Amygdala (tissue), 56 donors: ENCODE results near the gene STXBP4.

Experiments
- DNase-seq, 56 donors: peaks; one replicate each; lab custom pipeline; 2025; lab: John Stamatoyannopoulos, UW

The STXBP4 gene

DNA sequence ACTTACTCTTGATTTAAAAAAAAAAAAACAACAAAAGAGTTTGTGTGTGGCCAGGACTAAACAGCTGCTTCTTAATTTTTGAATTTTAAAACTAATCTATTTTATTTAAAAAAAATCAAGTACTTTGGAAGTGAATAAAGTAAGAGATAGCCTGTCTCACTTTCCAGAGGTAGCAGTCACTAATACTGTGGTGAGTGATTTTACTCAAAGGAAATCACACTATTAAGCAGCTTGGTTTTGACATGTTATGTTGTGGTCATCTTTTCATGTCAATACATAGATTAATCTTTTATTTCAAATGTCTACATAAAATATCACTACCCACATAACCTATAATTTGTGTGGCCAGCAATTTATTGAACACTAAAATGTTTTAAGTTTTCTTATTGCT lies 194.0 kb downstream of the STXBP4 start:
- DNase-seq, result no peak

DNA sequence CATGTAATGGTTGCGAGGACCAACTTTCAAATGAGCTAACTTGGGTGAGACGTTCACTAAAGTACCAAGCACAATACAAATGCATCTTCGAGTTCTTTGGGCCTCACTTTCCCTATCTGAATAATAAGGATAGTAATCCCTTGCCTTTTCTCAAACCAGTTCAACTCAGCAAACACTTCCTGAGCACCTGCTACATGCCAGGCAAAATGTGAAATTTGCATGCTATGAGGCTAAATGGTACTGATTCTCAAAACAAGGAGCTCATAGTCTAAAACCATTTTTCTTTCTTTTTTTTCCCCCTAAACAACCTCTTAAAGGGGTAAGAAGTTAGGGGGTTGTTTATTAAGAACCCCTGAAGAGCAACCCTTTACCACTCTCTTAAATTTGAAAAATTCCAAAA lies 194.8 kb downstream of the STXBP4 start:
- DNase-seq, result no peak

DNA sequence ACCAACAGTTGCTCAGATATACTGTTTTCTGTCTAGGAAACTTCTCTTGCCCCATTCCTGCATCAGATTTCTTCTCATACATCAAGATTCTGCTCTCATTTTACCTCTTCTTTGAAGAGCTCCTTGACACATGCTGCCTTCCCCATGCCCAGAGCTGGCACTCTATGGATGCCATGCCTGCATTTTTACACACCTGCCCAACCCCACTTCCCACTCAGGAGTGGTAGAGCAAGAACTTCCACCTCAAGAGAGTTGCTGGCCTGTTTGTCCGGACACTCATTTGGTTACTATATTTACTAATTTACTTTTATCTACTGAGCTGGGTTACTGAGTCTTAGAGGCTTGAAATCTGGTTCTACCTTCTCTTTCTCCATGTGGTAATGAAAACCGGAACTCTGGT lies 197.9 kb downstream of the STXBP4 start:
- no peak for DNase-seq

DNA sequence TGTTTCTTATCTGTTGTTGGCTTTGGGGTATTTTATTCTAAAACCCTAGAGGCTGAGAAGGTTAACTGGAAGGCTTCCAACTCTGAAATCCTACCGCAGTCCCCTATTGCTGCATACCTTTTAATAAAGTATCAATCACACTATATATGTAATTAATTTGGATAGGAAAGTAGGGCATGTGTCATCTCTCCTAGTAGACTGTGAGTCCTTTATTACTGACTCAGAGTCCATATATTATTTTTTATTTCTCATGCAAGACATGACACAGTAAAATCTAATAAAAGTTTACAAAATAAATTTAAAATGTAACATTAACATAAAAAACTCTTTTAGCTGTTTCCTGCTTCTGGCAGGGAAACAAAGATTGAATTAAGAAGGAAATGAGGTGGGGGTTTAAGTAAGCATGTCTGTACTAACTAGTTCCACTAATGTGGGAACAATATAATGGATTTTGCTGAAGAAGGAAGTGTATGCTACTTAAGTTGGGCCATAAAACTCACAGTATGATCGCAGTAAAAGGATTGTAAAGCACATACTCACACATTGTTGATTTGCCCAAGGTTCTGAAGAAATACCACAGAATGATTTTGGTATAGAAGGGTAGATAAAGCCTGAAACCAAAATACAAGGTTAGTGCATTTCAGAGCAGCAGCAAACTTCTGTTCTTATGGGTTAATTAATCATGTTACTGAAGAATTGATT lies 198.6 kb downstream of the STXBP4 start:
- DNase-seq, result no peak

DNA sequence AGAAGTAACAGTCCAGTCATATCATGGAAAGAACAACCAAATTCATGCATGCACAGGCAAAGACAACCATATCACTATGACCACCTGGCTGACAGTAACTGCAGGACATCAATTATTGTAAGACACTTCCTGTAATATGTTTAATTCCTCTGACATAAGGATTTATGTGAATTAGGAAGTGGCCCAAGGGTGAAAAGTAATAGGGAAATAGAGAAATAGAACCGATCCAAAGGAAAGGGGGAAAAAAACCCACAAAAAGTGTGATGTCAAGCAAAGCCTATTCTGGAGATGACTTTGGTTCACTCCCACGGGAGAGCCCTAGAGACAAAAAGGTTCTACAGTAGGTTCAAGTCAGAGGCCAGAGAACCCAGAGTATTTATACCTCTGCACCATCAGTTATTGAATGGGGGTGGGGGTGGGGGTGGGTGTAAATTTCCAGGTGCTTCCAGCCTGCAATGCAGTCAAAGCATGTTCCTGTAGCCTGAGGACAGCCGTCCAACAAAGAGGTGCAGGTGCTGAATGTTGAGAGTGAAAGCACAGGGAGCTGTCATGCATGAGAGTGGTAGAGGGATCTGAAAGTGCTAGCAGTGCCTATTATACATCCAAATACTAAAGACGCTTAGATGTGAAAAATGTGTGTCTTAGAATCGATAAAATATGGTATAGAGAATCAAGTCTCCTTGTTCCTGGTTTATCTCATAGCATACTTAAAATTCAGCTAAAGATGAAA lies 200.6 kb downstream of the STXBP4 start:
- no peak for DNase-seq

DNA sequence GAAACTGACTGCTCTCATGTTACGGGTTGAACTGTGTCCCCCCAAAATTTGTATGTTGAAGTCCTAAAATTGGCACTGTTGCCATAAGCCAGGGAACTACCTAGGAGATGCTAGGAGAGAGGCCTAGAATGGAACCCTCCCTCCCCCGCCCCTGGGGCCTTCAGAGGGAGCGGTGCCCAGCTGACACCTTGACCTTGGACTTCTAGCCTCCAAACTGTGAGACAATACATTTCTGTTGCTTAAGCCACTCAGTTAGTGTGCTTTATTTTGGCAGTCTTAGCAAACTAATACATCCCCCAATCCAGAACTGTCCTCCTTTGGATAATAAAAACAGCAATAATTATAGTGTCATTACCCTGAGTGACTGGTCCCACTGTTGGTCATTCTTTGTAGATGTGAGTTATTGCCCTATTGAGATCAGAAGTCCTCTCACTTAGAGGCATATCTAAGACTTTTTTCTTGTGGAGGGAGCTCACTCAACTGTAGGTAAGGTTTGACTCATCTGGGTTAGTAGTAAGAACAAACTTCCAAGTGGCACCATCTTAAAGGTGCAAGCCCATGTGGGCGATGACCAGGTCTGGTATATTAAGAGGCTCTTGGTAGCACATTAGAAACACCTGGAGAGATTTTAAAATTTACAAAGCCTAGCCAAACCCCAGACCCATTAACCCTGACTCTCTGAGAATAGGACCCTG lies 203.2 kb downstream of the STXBP4 start:
- DNase-seq, result no peak

DNA sequence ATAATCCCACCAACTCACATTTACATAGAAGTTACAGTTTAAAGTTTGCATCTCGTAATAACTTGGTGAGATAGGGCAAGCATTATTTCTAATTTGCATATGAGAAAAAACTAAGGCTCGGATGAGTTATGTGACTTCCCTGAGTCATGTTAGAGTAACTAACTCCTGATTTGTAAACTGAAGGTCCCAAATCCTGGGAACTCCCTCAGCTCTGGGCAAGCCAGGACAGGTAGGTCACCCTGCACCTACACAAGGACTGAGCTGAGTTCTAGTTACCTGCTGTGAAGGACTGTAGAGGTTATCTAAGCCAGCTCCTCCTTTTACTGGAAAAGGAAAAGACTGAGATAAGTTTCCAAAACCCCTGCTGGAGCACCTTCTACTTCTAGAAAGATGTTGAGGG lies 204.0 kb downstream of the STXBP4 start:
- no peak for DNase-seq

DNA sequence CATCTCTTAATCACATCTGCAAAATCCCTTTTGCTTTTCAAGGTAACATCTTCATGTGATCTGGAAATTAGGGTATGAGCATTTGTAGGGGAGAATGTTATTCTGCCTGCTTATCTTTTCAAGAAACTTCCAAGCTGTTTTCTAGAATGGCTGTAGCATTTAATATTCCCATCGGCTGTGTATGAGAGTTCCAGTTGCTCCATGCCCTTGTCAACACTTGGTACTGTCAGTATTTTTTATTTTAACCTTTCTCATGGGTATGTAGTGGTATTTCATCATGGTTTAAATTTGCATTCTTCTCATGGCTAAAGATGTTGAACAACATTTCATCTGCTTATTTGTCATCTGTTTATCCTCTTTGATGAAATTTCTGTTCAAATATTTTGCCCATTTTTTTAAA lies 205.6 kb downstream of the STXBP4 start:
- DNase-seq, result no peak

DNA sequence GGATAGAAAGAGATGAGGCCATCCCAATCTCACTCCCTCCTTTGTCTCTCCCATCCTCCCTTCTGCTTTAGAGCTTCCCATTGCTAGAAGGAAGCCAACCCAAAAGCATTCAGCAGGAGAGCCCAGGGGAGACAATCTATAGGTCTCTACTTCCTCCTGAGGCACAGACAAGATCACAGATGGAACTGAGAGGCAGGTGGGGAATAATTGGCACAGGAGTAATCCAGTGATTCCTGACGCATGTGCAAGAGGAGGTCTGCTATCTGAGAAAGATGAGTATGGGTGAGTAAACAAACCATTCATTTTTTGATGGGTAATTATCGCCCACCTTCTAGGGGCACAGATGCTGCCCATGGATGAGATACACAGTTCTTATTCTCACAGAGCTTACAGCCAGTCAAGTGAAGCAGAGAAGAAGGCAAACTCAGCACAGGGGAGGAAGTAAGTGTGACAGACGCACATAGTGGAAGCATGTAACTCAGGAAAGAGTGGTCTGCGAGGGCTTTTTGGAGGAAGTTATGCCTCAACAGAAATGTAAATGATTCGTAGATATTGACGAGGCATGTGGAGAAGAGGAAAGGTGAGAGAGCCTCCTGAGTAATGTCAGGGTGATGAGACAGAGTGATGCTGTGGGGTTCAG lies 207.3 kb downstream of the STXBP4 start:
- DNase-seq, result peak in 1 of 56 donors; percentile 12

DNA sequence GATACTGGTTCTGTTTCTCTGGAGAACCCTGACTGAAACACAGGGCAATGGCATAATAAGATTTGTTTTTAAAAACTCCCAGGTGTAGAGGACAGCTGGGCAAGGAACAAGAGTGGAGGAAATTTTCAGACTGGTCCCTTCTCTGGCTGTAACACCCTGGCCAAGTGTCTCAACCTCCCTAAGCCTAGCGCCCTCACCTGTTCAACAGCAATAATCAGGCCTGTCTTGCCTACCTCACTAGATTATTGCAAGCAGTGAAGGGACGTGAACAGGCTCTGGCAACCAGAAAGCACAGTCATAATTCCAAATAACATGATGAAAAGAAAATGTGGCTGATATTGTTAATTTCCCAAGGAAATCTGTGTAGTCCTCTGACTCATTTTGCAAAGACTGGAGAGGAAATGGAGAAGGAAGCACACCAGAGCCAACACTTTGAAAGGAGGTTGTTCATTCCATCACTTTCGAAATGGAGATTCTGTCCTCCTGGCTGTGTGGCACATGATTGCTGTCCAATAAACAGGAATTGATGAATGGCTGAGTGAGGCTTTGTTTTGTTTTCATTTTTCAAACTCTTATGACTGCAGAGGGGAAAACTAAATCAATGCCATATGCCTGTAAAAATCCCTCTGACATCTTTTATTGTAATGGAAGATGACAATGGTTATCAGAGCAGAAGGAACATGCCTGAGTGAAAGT lies 208.7 kb downstream of the STXBP4 start:
- DNase-seq, result no peak

DNA sequence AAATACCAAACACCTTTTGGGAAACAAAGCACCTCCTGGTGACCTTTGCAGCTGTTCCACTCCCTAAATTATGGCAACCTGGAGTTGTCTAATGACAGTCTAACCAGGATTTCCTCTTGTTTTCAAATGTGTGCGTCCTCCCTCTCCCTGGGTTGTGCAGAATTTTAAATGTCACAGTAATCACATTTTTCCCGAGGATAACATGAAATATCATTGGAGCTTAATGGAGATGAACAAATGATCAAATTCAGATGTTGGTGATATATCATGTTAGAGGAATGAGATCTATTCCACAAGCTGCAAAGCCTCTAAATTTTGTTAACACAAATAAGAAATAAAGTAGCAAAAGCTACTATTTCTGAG lies 209.3 kb downstream of the STXBP4 start:
- DNase-seq, result no peak

DNA sequence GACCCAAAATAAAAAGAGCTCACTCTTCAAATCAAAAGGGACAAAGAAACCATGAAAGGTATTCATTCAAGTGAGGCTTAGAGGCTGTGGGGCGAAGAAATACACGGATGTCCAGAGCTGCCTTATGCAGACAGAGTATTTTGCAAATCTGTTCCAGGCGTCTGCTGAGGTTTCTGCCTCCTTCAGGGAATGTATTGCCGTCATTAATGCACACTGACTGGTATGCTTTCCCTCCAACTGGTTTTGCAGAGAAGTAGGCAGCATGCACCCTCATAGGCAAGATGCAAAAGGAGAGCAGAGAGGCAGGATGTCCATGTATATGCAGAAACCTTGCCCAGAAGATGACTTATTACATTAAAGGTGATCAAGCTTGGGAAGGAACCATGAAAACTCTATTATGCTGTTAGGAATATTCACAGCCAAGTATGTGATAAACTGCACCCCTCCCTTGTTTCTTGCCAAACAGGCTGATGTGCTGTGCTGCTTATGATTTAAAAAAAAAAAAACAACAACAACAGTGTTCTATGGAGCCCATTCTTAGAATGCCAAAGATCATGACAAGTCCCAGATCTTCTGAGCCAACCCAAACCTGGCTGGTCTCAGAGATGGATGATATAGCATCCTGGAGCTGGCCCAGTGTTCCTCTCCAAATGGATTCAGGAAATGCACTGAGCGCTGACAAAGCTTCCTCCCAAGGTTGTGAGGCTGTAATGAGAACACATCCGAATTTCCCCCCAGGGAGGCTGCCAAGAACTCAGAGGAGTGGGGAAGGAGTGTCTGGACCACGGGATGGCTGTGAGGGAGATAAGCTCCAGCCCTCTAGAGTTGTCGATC lies 218.6 kb downstream of the STXBP4 start:
- no peak for DNase-seq

DNA sequence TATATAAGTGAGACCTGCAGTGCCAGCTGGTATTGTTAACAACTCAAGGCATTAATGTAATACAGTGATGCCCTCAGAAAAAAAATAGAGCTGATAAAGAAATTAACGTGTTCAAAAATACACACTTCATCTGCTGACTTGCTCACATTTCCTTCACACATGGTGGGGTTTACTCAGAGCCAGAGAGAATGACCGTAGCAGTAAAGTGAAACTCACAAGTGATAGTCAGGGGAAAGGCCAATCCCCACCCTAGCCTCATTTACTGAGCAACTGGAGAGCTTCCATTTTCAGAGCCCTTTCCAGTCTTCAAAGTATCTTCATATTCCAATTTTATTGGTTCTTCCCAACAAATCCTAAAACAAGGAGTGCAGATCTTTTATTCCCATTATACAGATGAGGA lies 222.2 kb downstream of the STXBP4 start:
- DNase-seq, result no peak

DNA sequence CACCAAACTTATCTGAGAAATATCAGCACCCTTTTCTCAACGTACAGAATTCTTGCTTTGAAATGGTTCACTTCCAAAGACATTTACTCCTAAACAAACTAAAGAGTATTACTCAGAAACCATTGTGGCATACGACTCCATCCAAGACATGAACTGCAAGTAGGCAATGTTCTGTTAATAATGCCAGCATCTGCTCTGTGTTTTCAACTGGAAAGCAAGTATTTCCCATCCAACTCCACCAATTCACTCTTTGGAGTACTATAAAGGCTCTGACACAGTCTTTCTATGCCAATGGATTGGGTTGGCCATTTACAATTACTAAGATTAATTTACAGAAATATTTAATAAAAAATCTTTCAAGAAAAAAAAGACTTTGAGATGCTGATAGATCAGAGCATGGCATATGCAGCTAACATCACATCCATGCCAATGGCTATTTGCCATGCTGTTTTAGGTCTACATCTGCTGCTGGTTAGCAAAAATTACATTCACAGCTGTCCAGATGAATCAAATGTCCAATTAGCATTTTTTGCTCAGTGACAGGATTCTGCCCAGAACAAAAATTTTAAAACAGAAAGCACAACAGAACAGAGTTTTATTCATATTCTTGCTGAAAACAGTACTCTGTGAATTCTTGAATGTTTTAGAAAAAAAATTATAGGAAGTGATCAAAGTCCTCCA lies 230.3 kb downstream of the STXBP4 start:
- DNase-seq, result no peak

DNA sequence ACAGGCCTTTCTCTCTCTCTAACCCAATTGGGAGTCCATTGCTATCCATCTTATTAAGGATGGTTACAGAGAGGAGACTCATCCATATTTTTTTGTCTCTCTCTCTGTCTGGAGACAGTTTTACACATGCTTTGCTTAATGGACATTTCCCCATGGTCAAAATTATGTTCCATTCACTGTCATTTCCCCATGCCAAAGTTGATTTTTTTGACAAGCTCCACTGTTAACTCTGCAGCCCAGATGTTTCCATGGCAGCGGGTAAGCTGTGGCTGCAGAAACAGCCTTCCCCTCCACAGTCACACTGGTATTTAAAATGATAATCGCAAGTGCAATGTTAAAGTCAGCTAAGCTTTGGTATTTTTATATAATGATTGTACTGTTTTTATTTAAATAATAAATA lies 232.3 kb downstream of the STXBP4 start:
- DNase-seq, result no peak

DNA sequence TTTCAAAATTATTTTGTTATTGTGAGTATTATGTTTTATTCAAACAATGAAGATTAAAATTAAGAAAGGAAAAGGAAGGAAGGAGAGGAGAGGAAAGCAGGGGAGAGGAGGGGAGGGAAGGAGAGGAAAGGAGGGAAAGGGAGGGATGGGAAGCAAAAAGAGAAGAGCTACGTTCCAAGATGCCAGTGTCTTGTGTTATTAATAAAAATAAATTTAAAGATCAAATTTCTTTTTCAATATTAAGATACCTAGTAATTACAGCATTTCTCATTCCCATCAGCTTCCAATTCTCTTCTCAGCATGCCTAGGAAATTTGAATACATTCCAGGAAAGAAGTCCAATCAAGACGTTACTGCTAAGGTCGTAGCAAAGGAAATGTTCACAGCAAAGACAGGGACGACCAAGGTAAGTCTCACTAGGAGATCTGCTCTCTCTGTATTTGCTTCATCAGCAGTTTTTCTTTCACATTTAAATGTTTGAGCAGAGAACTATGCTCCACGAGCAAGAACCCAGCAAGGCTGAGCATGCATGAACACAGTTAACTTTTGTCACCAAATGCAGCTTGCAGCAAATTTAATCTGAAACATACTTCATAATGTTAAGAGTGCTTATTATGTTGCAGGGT lies 232.9 kb downstream of the STXBP4 start:
- no peak for DNase-seq

DNA sequence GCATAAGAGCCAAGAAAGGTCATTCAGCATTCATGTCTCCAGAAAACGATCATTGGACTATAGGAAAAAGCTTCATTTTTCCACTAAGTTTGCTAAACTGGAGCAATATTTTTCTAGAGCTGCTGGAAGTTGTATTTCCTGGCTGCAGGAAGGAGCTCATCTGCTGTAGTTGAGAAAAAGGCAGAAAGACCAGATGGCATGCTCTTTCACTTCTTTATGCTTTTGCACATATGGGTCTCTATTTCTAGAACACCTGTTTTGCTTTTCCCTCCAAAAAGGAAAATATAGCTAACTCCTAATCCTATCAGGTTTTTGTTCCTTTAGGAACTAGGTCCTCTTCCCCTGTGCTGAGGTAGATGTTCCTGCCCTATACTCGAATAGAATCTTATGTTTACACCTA lies 234.3 kb downstream of the STXBP4 start:
- no peak for DNase-seq

DNA sequence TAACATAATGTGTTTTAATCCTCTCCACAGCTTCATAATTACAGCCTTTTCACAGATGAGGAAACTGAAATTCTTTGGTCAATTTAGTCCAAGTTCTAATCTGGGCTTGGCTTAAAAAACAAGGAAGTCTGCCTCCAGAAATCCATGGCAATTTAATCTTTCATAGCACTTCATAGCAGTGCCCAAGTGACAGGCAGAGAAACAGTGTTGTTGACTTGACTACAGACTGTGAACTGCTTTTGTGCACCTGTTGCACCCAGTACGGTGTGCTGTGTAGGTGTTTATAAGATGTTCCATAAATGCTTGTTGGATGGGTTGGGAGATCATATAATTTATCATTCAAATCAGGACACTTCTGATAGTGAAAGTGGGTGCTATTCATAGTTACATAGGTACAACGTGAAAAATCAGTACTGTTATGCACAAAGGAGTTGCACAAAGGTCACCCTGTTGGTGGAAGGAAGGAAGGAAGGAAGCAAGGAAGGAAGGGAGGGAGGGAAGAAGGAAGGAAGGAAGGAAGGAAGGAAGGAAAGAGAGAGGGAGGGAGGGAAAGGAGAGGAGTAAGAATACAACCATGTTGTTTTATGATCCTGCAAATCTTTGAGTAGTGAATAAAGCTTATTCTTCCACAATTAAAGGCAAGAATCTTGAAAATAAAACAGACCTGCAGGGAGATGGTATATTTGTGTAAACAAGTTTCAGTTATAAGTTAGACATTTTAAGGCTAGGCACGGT lies 239.7 kb downstream of the STXBP4 start:
- no peak for DNase-seq
